Gastrocnemius medialis (tissue), 4 donors: ENCODE data around the gene HES2.

Source experiments
- CTCF ChIP-seq, 5 experiments: fragments of 450-650 bp in 3 of 5; fragments of 200-600 bp in 2 of 5; sonication (generic) in 2 of 5; IDR thresholded peaks in 4 of 5; conservative IDR thresholded peaks in 1 of 5; 1 replicate in 4 of 5; 2 replicates in 1 of 5; pipeline ENCODE4 v1.5.1; 2016 to 2019; ENCODE audit warnings: antibody characterized with exemption in 5 of 5, mild to moderate bottlenecking in 3 of 5, moderate library complexity in 3 of 5
- POLR2A ChIP-seq, 2 donors: fragments of 450-650 bp; IDR thresholded peaks; one replicate each; pipeline ENCODE4 v1.6.1; 2017; ENCODE audit warnings: antibody characterized with exemption in 2 of 2, mild to moderate bottlenecking in 2 of 2, moderate library complexity in 2 of 2

GRCh38 chr1:6463120-6463412 is 43.3 kb upstream of the HES2 start:
- no peak for TF ChIP-seq CTCF (IDR thresholded peaks at IDR 0.05 in 4 of 5, conservative IDR thresholded peaks at IDR 0.05 in 1 of 5)
- no peak for TF ChIP-seq POLR2A (IDR thresholded peaks at IDR 0.05)
